HG03354 (cell line): ENCODE results near the gene ATP11A.

Experiments
- ATAC-seq: cut with Tn5 transposase; IDR thresholded peaks from one replicate; pipeline ENCODE4 v1.9.1; 2021; ENCODE audit warnings: mild to moderate bottlenecking; ENCODE audit not compliant: unreplicated experiment, poor library complexity, severe bottlenecking

Gene ATP11A

GRCh38 chr13:112720814-112721197 lies 31.0 kb downstream of the ATP11A start:
- no peak for ATAC-seq

GRCh38 chr13:112721198-112722104 lies 31.6 kb downstream of the ATP11A start:
- ATAC-seq, result no peak

DNA sequence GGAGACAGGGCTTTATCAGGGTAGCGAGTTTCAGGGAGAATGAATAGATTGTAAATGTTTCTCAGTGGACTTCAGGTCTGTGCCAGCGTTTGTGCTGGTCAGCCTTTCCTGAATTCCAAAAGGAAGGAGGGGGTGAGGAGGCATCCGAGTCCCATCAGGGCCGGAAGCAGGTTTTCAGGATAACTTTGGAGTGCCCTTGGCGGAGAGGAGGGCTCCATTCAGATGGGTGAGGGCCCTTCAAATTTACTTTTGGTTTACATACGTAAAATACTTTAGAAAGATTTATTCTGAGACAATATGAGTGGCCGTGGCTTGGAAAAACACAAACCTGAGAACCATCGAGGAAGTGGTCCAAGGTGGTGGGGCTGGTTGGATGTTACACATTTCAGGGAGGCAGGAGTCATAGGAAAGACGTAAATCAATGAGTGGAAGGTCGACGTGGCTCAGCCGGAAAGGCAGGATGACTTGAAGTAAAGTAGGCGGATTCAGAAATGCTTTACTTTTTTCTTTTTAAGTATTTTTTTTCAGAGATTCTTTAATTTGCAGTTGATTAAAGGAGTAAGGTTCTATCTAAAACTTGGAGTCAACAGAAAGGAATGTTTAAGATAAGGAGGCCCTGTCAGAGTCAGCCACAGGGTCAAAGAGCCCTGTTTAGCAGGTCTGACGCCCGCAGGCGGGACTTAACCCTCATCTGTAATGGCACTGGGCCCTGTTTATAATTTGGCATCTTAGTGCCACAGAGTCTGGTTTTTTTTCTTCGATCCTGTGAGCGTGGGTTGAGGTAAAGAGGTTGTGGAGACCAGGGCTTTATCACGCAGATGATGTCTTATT lies 32.8 kb downstream of the ATP11A start:
- no peak for ATAC-seq

- no peak for ATAC-seq
Measured at GRCh38 chr13:112723771-112724170, 33.9 kb downstream of the ATP11A start.

- no peak for ATAC-seq
Measured at GRCh38 chr13:112724788-112725345, 35.0 kb downstream of the ATP11A start.

GRCh38 chr13:112725346-112726015 lies 35.6 kb downstream of the ATP11A start:
- ATAC-seq, result no peak

DNA sequence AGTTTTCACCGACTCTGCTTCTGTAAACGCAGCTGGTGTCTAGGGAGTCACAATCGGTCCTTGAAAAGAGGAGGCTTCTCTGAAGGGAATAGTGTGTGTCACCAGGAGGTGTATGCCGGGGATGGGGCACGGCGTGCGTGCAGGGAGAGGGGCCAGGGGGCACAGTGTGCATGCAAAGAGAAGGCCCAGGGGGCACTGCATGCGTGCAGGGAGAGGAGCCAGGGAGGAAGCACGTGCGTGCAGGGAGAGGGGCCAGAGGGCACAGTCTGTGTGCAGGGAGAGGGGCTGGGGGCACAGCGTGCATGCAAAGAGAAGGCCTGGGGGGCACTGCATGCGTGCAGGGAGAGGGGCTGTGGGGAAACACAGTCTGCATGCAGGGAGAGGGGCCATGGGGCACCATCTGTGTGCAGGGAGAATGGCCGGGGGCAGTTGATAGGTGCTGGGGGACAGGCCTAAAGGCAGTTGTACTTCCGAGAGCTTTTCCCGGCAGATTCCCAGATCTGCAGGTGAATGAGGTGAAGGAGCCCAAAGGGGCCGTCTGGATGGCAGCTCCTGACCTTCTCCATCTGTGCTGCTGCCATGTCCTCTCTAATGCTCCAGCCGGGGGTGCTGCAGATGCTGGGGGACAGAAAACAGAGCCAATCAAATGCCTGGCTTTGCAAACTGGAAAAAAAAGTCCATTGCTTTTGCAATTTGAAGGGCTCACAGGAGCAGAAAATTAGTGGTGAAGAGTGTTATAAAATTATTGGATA lies 36.4 kb downstream of the ATP11A start:
- no peak for ATAC-seq

DNA sequence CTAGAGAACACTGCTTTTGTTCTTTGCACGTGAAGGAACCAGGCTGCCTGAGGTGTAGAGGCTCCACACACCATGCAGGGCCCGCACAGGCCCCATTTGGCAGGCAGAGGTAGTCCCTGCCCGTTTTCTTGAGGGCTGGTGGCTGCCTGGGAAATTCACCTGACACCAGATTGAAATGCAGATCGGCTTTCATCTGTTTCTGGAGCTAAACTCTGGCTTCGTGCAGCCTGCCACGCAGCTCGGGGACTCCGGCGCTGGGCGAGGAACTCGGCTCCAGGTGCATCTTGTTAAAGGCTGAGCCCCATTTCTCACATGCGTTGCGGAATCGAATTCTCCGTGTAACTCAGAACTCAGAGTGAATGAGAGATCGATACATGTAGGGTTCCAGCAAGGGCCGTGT lies 37.7 kb downstream of the ATP11A start:
- ATAC-seq, result no peak

DNA sequence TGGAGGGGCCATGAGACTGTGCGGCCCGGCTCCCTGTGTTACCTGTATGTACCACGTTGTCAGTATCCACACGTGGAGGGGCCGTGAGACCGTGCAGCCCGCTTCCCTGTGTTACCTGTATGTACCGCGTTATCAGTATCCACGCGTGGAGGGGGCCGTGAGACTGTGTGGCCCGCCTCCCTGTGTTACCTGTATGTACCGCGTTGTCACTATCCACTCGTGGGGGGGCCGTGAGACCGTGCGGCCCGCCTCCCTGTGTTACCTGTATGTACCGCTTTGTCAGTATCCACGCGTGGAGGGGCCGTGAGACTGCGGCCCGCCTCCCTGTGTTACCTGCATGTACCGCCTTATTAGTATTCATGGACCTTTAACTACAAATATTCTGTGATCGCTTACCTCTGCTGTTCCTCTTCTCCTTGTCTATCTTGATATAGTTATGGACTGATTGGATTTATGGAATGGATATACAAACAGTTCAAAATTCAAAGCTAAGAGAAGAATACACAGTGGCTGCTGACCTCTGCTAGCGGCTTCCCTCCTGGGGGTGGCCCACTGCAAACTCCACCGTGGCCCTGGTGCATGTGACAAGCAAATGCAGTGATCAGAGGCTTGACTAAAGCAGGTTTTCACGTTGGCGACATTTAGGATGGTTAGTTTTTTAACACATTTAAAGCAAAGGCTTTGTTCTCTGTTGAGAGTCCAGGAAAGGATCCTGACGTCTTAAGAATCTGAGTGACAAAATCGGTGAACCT lies 38.7 kb downstream of the ATP11A start:
- no peak for ATAC-seq

GRCh38 chr13:112729408-112729807 lies 39.6 kb downstream of the ATP11A start:
- no peak for ATAC-seq

DNA sequence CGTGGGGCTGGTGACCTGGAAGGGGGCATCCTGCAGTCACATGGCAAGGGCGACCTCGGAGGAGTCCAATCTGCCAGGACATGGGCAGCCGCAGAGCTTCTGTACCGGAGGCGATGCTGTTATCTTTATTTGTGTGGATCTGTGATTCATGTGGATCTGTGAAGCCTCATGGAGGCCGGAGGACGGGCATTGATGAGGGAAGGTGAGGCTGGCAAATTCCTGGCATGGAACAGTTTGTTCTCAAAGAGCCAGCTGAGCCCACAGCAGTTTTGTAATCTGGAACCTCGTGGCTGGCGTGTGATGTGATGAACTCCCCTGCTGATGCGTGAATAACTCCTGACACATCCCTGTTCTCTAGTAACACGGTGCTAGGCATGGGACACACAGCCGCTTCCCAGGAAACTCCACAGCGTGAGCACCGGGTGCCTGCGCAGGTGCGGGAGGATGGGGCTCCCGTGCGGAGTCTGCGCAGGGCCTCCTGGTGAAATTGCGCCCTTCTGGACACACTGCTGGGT lies 40.4 kb downstream of the ATP11A start:
- no peak for ATAC-seq

GRCh38 chr13:112731667-112732616 lies 42.1 kb downstream of the ATP11A start:
- no peak for ATAC-seq

- no peak for ATAC-seq
Measured at GRCh38 chr13:112732679-112733078, 42.8 kb downstream of the ATP11A start.

DNA sequence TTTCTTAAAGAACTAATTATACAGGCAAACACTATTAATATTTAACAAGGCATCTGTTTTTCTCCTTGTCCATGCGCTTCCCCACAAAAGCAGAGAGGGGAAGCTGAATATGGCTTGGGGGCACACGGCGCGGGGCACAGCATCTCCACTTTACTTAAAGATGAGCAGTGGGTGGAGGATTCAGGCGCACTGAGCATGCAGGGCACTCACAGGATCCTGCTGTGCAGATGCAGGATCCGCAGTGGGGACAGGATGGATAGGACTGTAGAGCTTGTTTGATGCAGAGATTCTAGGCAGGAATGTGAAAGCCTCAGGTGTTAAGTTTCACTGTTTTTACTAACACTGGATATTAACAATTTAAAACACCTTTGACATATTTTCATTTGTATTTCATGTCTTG lies 43.3 kb downstream of the ATP11A start:
- no peak for ATAC-seq

GRCh38 chr13:112733661-112734379 lies 44.0 kb downstream of the ATP11A start:
- ATAC-seq, result no peak

- ATAC-seq, result no peak
Measured at GRCh38 chr13:112734696-112735547, 45.1 kb downstream of the ATP11A start.
